BLaER1 treated with 17β-estradiol and CSF1 and Interleukin-3, amounts not matched to agents 10 nM and 100 nM (cell line): ENCODE data around the gene SDK1.

Source experiments
- H3K27ac ChIP-seq, 11 experiments: shearing (Covaris generic); formaldehyde crosslinking; 2 replicates each; pipeline ENCODE4 v1.8.1; 2022
- H3K27me3 ChIP-seq, 11 experiments: shearing (Covaris generic); formaldehyde crosslinking; 2 replicates each; pipeline ENCODE4 v1.8.1; 2022
- H3K36me3 ChIP-seq, 11 experiments: shearing (Covaris generic); formaldehyde crosslinking; 2 replicates each; pipeline ENCODE4 v1.8.1; 2022
- H3K4me1 ChIP-seq, 10 experiments: shearing (Covaris generic); formaldehyde crosslinking; 2 replicates each; pipeline ENCODE4 v1.8.1; 2022
- H3K4me2 ChIP-seq, 11 experiments: shearing (Covaris generic); formaldehyde crosslinking; 2 replicates each; pipeline ENCODE4 v1.8.1; 2022
- H3K4me3 ChIP-seq, 10 experiments: shearing (Covaris generic); formaldehyde crosslinking; 2 replicates each; pipeline ENCODE4 v1.8.1; 2022
- H3K9ac ChIP-seq, 11 experiments: shearing (Covaris generic); formaldehyde crosslinking; 2 replicates each; pipeline ENCODE4 v1.8.1; 2022
- H3K9me3 ChIP-seq, 11 experiments: shearing (Covaris generic); formaldehyde crosslinking; replicated peaks in 1 of 11; 2 replicates each; pipeline ENCODE4 v1.8.1; 2022
- H4K20me1 ChIP-seq, 11 experiments: shearing (Covaris generic); formaldehyde crosslinking; 2 replicates each; pipeline ENCODE4 v1.8.1; 2022
- Cebpa-rat ChIP-seq, 11 experiments: shearing (Covaris generic); IDR thresholded peaks; 2 replicates each; pipeline ENCODE4 v1.8.1; 2022

SDK1 gene

GRCh38 chr7:3762146-3762831, 461.2 kb downstream of the SDK1 start:
- H3K9ac ChIP-seq, result no peak overlapping the region
- H3K27me3 ChIP-seq, result peaks cover 0 to 9% (median 0%) of the 10 kb centered on the region in 11 experiments; a peak in 4 of 22 replicates
- H4K20me1 ChIP-seq, result no peaks in the 10 kb centered on the region
- peak overlapping the region in 10 of 11 experiments; percentile 22 to 75 (median 68); a peak in 19 of 22 replicates for H3K4me2 ChIP-seq
- TF ChIP-seq Cebpa-rat (IDR thresholded peaks at IDR 0.05), result no peak
- H3K9me3 ChIP-seq, result peaks cover 0 to 8% (median 4%) of the 10 kb centered on the region in 11 experiments; a peak in 5 of 22 replicates
- H3K27ac ChIP-seq, result no peak overlapping the region
- H3K4me3 ChIP-seq, result no peak overlapping the region
- H3K36me3 ChIP-seq, result no peaks in the 10 kb centered on the region
- peaks cover 0 to 28% (median 20%) of the 10 kb centered on the region in 10 experiments; a peak in 17 of 20 replicates for H3K4me1 ChIP-seq

DNA sequence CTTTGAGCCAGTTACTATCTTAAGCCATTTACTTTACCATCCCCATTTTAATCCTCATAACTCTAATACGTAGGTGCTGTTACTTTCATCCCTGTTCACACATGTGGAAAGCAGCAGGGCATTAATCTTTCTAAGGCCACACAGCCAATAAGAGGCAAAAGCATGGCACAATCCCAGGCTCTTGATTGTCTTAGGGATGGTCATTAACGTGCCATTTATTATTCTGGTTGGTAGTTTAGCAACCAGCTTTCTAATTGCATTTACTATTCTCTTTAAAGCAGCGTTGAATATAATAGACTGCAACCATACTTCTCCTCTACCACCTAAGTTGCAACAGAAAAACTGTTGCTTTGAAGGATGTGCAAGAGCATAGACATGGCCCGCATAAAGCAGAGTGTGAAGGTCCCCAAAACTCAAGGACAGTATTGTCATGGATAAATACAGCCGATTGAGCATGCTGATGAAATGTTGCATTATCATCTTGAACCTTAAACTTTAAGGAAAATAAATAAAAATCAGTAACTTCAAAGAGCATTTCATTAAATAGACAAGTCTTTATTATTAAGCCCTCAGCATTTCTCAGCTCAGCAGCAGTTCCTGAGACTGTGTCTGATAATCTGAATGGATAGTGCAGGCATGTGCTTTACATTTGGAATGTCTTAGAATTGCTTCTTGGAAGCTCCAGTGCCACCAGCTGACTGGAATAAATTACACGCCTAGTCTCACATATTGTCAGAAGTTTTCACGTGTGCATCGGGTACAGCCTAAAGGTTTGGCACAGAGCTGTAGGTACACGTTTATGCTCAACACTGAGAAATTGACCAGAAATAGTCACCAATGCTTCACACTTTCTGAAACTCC, 467.1 kb downstream of the SDK1 start:
- Histone ChIP-seq H3K4me2 (no peak overlapping the region), H3K9me3 (peaks cover 0 to 7% (median 5%) of the 10 kb centered on the region in 11 experiments; a peak in 10 of 22 replicates), H3K4me3 (no peak overlapping the region), H3K36me3 (no peaks in the 10 kb centered on the region), H3K27me3 (no peaks in the 10 kb centered on the region; a peak in 1 of 22 replicates), H3K9ac (no peak overlapping the region), H3K4me1 (peaks cover 0 to 9% (median 5%) of the 10 kb centered on the region in 10 experiments; a peak in 10 of 20 replicates), H4K20me1 (no peaks in the 10 kb centered on the region), H3K27ac (no peak overlapping the region)
- TF ChIP-seq Cebpa-rat (IDR thresholded peaks at IDR 0.05), result no peak

GRCh38 chr7:3771906-3772305, 470.9 kb downstream of the SDK1 start:
- peaks cover 0 to 25% (median 15%) of the 10 kb centered on the region in 11 experiments; a peak in 15 of 22 replicates for H3K9me3 ChIP-seq
- TF ChIP-seq Cebpa-rat (IDR thresholded peaks at IDR 0.05), result no peak
- H3K27me3 ChIP-seq, result no peaks in the 10 kb centered on the region
- H3K9ac ChIP-seq, result no peak overlapping the region
- H3K4me3 ChIP-seq, result no peak overlapping the region
- H3K4me2 ChIP-seq, result peak overlapping the region in 6 of 11 experiments; percentile 12 to 59 (median 36); a peak in 10 of 22 replicates
- no peaks in the 10 kb centered on the region for H4K20me1 ChIP-seq
- H3K27ac ChIP-seq, result no peak overlapping the region
- no peaks in the 10 kb centered on the region for H3K36me3 ChIP-seq
- peaks cover 0 to 9% (median 5%) of the 10 kb centered on the region in 10 experiments; a peak in 10 of 20 replicates for H3K4me1 ChIP-seq

- no peak for TF ChIP-seq Cebpa-rat (IDR thresholded peaks at IDR 0.05)
- Histone ChIP-seq H3K9ac (no peak overlapping the region), H3K36me3 (peaks cover 0 to 7% (median 0%) of the 10 kb centered on the region in 11 experiments; a peak in 3 of 22 replicates), H3K4me3 (no peak overlapping the region), H4K20me1 (no peaks in the 10 kb centered on the region), H3K4me2 (no peak overlapping the region), H3K9me3 (peaks cover 36 to 61% (median 50%) of the 10 kb centered on the region in 11 experiments), H3K27me3 (no peaks in the 10 kb centered on the region), H3K27ac (no peak overlapping the region), H3K4me1 (no peaks in the 10 kb centered on the region)
These were observed 477.3 kb downstream of the SDK1 start for GRCh38 chr7:3778345-3778744.

- Histone ChIP-seq H3K36me3 (peaks cover 0 to 7% (median 0%) of the 10 kb centered on the region in 11 experiments; a peak in 3 of 22 replicates), H3K4me3 (no peak overlapping the region), H3K27me3 (no peaks in the 10 kb centered on the region), H3K9ac (no peak overlapping the region), H4K20me1 (no peaks in the 10 kb centered on the region), H3K27ac (no peak overlapping the region), H3K9me3 (peaks cover 40 to 51% (median 47%) of the 10 kb centered on the region in 11 experiments), H3K4me1 (no peaks in the 10 kb centered on the region), H3K4me2 (no peak overlapping the region)
- no peak for TF ChIP-seq Cebpa-rat (IDR thresholded peaks at IDR 0.05)
These were observed 479.0 kb downstream of the SDK1 start for GRCh38 chr7:3780016-3780415.

DNA sequence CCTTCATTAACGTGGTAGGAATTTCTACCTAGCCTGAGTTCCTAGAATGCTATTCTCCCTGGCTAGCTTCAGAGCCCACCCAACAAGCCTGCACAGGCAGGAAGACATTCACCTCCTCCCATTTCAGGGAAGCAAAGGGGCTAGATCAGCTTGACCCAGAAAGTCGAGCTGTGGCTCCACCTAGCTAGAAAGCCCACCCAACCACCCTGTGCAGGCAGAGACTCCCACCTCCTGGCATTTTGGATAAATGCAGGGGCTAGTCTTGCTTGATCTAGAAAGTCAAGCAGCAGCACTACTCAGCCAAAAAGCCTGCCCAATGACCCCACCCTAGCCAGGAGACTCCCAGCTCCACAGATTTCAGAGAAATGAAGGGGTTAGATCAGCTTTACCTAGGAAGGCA, 479.5 kb downstream of the SDK1 start:
- Histone ChIP-seq H3K4me1 (no peaks in the 10 kb centered on the region), H4K20me1 (no peaks in the 10 kb centered on the region), H3K9me3 (peaks cover 40 to 50% (median 47%) of the 10 kb centered on the region in 11 experiments), H3K27ac (no peak overlapping the region), H3K36me3 (peaks cover 0 to 7% (median 0%) of the 10 kb centered on the region in 11 experiments; a peak in 3 of 22 replicates), H3K4me2 (no peak overlapping the region), H3K9ac (no peak overlapping the region), H3K4me3 (peak overlapping the region in 1 of 10 experiments; percentile 21; a peak in 1 of 20 replicates), H3K27me3 (no peaks in the 10 kb centered on the region)
- TF ChIP-seq Cebpa-rat (IDR thresholded peaks at IDR 0.05), result no peak

DNA sequence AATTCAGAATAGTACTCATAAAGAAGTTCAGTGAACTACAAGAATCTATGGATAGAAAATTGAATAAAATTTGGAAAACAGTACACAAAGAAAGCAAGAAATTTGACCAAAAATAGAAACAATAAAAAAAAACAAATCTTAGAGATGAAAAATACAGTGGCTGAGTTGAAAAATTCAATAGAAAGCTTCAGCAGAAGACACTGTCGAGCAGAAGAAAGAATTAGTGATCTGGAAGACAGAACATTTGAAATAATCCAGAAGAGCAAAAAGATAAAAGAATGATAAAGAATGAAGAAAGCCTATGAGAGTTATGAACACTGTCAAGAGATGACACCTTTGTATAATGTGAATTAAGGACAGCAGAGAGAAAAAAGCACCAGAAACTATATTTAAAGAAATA, 480.6 kb downstream of the SDK1 start:
- H3K4me2 ChIP-seq, result no peak overlapping the region
- H4K20me1 ChIP-seq, result no peaks in the 10 kb centered on the region
- no peak overlapping the region for H3K9ac ChIP-seq
- H3K9me3 ChIP-seq, result peaks cover 40 to 50% (median 47%) of the 10 kb centered on the region in 11 experiments
- H3K4me1 ChIP-seq, result no peaks in the 10 kb centered on the region
- peaks cover 0 to 7% (median 0%) of the 10 kb centered on the region in 11 experiments; a peak in 3 of 22 replicates for H3K36me3 ChIP-seq
- no peaks in the 10 kb centered on the region for H3K27me3 ChIP-seq
- TF ChIP-seq Cebpa-rat (IDR thresholded peaks at IDR 0.05), result no peak
- no peak overlapping the region for H3K27ac ChIP-seq
- H3K4me3 ChIP-seq, result no peak overlapping the region

- Histone ChIP-seq H3K27ac (no peak overlapping the region), H3K4me1 (no peaks in the 10 kb centered on the region), H4K20me1 (no peaks in the 10 kb centered on the region), H3K9ac (no peak overlapping the region), H3K4me3 (no peak overlapping the region), H3K9me3 (peaks cover 6 to 14% (median 12%) of the 10 kb centered on the region in 11 experiments; a peak in 20 of 22 replicates), H3K27me3 (no peaks in the 10 kb centered on the region), H3K36me3 (no peaks in the 10 kb centered on the region), H3K4me2 (no peak overlapping the region)
- no peak for TF ChIP-seq Cebpa-rat (IDR thresholded peaks at IDR 0.05)
These were observed 486.7 kb downstream of the SDK1 start for GRCh38 chr7:3787717-3788264.

- Histone ChIP-seq H3K9me3 (no peaks in the 10 kb centered on the region), H3K4me3 (no peak overlapping the region), H3K27ac (no peak overlapping the region), H3K4me1 (no peaks in the 10 kb centered on the region), H3K36me3 (no peaks in the 10 kb centered on the region), H4K20me1 (no peaks in the 10 kb centered on the region), H3K4me2 (no peak overlapping the region), H3K27me3 (no peaks in the 10 kb centered on the region), H3K9ac (no peak overlapping the region)
- no peak for TF ChIP-seq Cebpa-rat (IDR thresholded peaks at IDR 0.05)
These were observed 489.8 kb downstream of the SDK1 start for GRCh38 chr7:3790803-3791202.
